ENCODE results near the gene PHKG1. TPM values are rescaled to one million over a fixed set of nuclear protein-coding genes. Genes with fewer than 3 reads are reported as not detected.

The PHKG1 gene
- total RNA-seq, 1 experiment from 2014 or later, result 3.9 TPM

DNA sequence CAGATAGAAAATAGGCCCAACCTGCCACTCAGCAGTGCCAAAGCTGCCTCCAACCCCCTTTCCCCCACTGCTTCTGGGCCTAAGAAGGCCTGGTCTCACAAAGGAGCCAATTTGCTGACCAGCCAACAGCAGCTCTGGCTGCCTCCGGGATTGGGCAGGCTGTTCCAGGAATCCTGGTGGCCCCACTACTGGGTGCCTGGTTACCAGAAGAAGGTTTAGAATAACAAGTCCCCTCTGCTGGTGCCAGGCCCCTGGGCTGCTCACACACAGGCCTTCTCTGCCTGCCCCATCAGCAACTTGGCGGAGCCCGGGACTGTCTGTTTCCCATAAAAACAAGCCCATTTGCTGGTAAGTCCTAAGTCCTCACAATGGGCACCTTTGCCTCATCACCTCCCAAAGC lies 1.2 kb downstream of the PHKG1 start:
- H2AFZ ChIP-seq, result no peak overlapping the region
- ChIA-PET POLR2A (ENCODE audit: unreplicated experiment) (no interaction called here), CTCF (interaction anchor here (0.6 kb wide), 1 partner anchor 33 kb away, joined by 3 read pairs; no protein-coding TSS in a partner anchor)
- H3K36me3 ChIP-seq (ENCODE audit: low read depth), result no peaks in the 10 kb centered on the region
- no peaks in the 10 kb centered on the region for H3K9me3 ChIP-seq (ENCODE audit: insufficient read depth, low read depth)
- TF ChIP-seq EZH2 (IDR thresholded peaks at IDR 0.05; ENCODE audit: low read depth), result no peak
- no peak for TF ChIP-seq CTCF (conservative IDR thresholded peaks at IDR 0.05)
- DNase-seq, result no peak
- H3K4me2 ChIP-seq, result no peak overlapping the region
- peaks cover 15% of the 10 kb centered on the region; the same call in 1 of the 2 replicates for H3F3A ChIP-seq (ENCODE audit: insufficient read depth, low read depth)
- H3K4me1 ChIP-seq (replicated peaks; ENCODE audit: insufficient read depth), result no peaks in the 10 kb centered on the region
- H4K20me1 ChIP-seq (ENCODE audit: insufficient read depth), result 0 out of 2 replicates have a peak, but pooled peaks cover 4% of the 10 kb centered on the region
- no TSS peak for BruUV-seq (replicated peaks)
- no peak overlapping the region for H3K4me3 ChIP-seq
- intact Hi-C loops (cut with micrococcal nuclease; ENCODE audit: unreplicated experiment), result loop anchor here (5.0 kb wide), 1 partner anchor 809 kb away; no protein-coding TSS in a partner anchor
- H3K9me2 ChIP-seq (ENCODE audit: insufficient read depth), result no peaks in the 10 kb centered on the region
- H3K27me3 ChIP-seq (ENCODE audit: insufficient read depth, low read depth), result no peaks in the 10 kb centered on the region
- no peak overlapping the region for H3K27ac ChIP-seq
- H3K79me2 ChIP-seq (ENCODE audit: low read depth), result no peaks in the 10 kb centered on the region

DNA sequence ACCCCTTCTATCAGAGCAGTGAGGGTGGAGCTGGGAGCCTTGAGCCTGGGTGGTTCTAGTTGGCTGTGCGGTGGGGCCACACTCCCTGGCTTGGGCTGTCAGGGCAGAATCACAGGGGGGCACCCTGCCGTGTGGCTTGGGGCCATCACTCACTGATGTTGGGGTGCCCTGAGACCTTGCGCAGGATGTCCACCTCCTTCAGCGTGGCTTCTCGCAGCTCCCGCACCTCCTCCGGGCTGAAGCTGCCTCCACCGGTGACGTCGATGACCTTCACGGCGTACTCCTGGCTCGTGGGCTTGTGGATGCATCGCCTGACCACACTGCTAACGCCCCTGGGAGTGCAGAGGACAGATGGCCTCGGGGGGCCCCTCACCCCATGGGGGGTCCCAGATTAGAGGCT lies 5.3 kb downstream of the PHKG1 start:
- Histone ChIP-seq H3K27ac (no peak overlapping the region), H3K4me1 (replicated peaks; ENCODE audit: insufficient read depth) (no peaks in the 10 kb centered on the region), H2AFZ (no peak overlapping the region), H3F3A (ENCODE audit: insufficient read depth, low read depth) (peaks cover 14% of the 10 kb centered on the region; the same call in 1 of the 2 replicates), H3K9me3 (ENCODE audit: insufficient read depth, low read depth) (no peaks in the 10 kb centered on the region), H4K20me1 (ENCODE audit: insufficient read depth) (0 out of 2 replicates have a peak, but pooled peaks cover 4% of the 10 kb centered on the region), H3K4me2 (no peak overlapping the region), H3K27me3 (ENCODE audit: insufficient read depth, low read depth) (no peaks in the 10 kb centered on the region), H3K9me2 (ENCODE audit: insufficient read depth) (no peaks in the 10 kb centered on the region), H3K36me3 (ENCODE audit: low read depth) (peaks cover 3% of the 10 kb centered on the region; the same call in 1 of the 2 replicates), H3K4me3 (no peak overlapping the region), H3K79me2 (ENCODE audit: low read depth) (no peaks in the 10 kb centered on the region)
- no TSS peak for BruUV-seq (replicated peaks)
- no peak for DNase-seq
- TF ChIP-seq CTCF (conservative IDR thresholded peaks at IDR 0.05), result no peak
- no peak for TF ChIP-seq EZH2 (IDR thresholded peaks at IDR 0.05; ENCODE audit: low read depth)
- intact Hi-C loops (cut with micrococcal nuclease; ENCODE audit: unreplicated experiment), result no loop called here
- CTCF ChIA-PET, result no interaction called here
- POLR2A ChIA-PET (ENCODE audit: unreplicated experiment), result no interaction called here

- no peak overlapping the region for H3K4me3 ChIP-seq
- H3K9me3 ChIP-seq (ENCODE audit: insufficient read depth, low read depth), result no peaks in the 10 kb centered on the region
- H3F3A ChIP-seq (ENCODE audit: insufficient read depth, low read depth), result peaks cover 15% of the 10 kb centered on the region; the same call in 1 of the 2 replicates
- POLR2A ChIA-PET (ENCODE audit: unreplicated experiment), result interaction anchor here (0.6 kb wide), 1 partner anchor 35 kb away, joined by 3 read pairs; the partner anchor contains the start of genes CCT6A and PSPH
- no peak overlapping the region for H2AFZ ChIP-seq
- DNase-seq, result no peak
- CTCF ChIA-PET, result interaction anchor here (0.7 kb wide), 1 partner anchor 1494 kb away, joined by 3 read pairs; no protein-coding TSS in a partner anchor
- no peaks in the 10 kb centered on the region for H3K27me3 ChIP-seq (ENCODE audit: insufficient read depth, low read depth)
- no peaks in the 10 kb centered on the region for H3K79me2 ChIP-seq (ENCODE audit: low read depth)
- no peak overlapping the region for H3K4me2 ChIP-seq
- intact Hi-C loops (cut with micrococcal nuclease; ENCODE audit: unreplicated experiment), result no loop called here
- TF ChIP-seq CTCF (conservative IDR thresholded peaks at IDR 0.05) (no peak), EZH2 (IDR thresholded peaks at IDR 0.05; ENCODE audit: low read depth) (no peak)
- H3K27ac ChIP-seq, result no peak overlapping the region
- no peaks in the 10 kb centered on the region for H3K4me1 ChIP-seq (replicated peaks; ENCODE audit: insufficient read depth)
- H4K20me1 ChIP-seq (ENCODE audit: insufficient read depth), result 0 out of 2 replicates have a peak, but pooled peaks cover 4% of the 10 kb centered on the region
- no peaks in the 10 kb centered on the region for H3K9me2 ChIP-seq (ENCODE audit: insufficient read depth)
- BruUV-seq (replicated peaks), result no TSS peak
- peaks cover 4% of the 10 kb centered on the region; the same call in 1 of the 2 replicates for H3K36me3 ChIP-seq (ENCODE audit: low read depth)
Observed at GRCh38 chr7:56086761-56087160, 6.0 kb downstream of the PHKG1 start.

Data from PC-9 (cell line).